CD4-positive, alpha-beta T cell treated with Interleukin-21 for 1 hour (primary cell): ENCODE results near the gene MED13L.

Experiments used
- DNase-seq: peaks from one replicate; pipeline ENCODE4 v3.0.0-alpha.2; 2020

The MED13L gene

DNA sequence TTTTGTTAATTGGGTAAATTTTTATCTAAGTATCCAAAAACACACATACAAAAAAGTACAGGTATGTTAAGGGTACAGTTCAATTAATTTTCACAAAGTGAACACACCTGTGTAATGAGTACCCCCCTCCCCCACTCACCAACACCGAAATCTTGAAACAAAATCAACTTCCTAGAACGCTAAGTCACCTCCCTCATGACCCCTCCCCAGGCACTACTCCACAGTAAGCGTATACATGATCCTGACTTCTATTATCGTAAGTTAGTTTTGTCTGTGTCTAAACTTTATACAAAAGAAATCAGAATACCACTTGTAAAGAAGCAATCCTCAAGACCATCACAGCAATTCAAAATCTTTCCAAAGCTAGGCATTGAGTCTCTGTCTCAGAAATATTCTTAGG is 100.5 kb downstream of the MED13L start:
- DNase-seq = no peak

DNA sequence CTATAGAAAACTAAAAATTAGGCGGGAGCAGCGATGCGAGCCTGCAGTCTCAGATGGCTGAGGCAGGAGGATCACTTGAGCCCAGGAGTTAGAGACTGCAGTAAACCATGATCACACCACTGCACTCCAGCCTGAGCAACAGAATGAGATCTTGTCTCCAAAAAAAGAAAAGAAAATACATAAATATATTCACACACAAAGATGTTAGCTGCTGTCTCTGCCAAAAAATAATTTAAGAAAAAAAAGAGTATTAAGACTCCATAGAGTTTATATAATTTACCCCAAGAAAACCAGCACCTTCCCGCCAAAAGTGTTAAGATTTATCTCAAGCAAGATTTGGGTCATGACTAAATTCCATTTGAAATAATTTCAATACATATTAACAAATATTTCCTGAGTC is 102.6 kb downstream of the MED13L start:
- DNase-seq = no peak

DNA sequence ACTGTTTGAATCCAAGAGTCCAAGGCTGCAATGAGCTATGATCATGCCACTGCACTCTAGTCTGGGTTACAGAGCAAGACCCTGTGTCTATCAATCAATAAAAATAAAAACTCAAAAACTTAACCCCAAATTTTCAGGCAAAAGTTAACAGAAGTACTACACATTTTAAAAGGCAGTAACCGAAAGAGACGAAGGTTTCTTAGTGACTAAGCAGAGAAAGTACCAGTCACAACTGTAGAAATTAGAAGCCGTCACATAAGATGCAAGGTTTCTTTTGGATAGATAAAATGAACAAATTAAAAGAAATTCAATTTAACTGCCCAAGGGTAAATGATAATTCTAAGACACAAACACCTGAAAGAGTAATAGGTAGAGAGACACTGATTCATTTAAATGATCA is 103.5 kb downstream of the MED13L start:
- DNase-seq = no peak

DNA sequence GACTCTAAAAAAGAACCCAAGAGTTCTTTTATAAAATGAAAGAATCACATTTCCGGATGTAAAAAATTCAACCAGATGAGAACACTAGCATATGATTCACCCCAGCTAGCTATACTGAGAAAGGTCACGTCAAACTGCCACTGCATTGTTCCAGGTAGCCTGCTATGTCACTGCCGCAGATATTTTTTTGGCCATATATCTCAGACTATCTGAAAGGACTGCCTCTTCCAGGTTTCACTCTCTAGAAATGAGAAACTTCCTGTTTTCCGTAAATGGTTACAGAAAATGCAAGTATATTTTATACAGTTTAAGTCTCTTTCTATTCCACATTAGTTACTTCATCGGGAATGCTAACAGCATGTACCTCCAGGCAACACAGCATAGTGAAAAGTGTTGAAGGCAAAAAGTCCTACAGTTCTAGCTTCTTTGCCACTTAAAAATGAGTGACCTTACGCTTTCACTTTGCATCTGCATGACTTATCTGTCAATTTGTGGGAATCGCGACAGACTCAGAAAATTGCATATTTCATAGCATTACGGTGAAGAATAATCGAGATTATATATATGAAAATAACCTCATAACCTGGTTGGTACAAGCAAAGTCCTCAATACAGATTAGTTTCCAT is 105.2 kb downstream of the MED13L start:
- no peak for DNase-seq

DNA sequence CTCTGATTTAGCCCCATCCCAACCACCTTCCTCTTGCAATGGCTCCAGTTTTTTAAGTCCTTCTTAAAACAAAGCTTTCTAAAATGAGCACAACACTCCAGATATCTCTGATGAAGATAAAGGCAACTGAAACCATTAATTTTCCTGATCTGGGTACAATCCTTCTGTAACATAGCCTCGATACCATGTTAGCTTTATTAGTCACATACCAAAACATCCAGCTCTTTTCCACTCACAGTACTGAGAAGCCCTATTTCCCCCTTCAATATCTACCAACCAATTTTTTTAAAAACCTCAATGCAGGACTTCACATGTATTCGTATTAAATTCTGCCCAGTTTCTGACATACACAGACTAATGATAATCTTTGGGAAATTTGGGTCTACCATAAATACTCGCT is 105.9 kb downstream of the MED13L start:
- no peak for DNase-seq

DNA sequence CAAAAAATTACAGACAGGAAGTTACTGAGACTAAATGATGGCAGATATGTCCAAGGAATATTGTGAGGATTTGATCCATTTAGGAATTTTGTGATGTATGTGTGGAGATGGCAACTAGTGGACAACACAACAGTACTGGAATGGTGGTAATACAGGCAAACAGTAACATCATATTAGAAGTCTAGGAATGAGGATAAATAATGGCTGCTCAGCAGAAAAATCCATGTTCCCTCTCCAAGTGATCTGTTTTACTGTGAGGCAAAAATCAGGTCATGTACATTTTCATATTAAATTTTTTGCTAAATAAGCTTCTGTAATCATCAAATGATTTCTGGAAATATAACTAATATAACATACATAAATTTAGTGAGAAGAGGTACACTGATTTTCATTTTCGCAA is 108.4 kb downstream of the MED13L start:
- DNase-seq = no peak

DNA sequence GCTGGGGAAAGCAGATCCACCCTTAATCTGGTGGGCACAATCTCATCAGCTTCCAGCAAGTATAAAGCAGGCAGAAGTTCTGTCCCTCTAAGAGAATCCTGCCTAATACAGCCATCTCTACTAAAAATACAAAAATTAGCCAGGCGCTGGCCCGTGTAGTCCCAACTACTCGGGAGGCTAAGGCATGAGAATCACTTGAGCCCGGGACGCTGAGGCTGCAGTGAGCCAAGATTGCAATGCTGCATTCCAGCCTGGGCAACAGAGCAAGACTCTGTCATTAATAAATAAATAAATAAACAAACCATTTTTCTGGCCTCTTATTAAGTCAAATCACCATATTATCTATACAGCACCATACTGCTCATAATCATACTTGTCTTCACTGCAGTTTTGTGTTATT is 111.2 kb downstream of the MED13L start:
- no peak for DNase-seq

DNA sequence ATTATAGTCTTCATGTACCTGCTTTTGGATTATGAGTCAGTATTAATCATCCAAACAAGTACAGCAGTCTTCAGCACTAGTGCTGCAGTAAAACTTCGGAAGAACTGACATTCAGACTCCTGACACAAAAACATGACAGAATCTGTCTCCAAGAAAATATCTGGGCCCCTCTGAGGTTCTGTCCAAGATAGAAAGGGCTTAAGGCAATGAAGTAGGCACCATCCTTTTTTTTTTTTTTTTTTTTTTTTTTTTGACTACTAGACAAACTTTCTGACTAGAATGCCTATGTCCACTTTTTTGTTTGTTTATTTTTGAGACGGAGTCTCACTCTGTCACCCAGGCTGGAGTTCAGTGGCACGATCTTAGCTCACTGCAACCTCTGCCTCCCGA is 112.5 kb downstream of the MED13L start:
- no peak for DNase-seq

DNA sequence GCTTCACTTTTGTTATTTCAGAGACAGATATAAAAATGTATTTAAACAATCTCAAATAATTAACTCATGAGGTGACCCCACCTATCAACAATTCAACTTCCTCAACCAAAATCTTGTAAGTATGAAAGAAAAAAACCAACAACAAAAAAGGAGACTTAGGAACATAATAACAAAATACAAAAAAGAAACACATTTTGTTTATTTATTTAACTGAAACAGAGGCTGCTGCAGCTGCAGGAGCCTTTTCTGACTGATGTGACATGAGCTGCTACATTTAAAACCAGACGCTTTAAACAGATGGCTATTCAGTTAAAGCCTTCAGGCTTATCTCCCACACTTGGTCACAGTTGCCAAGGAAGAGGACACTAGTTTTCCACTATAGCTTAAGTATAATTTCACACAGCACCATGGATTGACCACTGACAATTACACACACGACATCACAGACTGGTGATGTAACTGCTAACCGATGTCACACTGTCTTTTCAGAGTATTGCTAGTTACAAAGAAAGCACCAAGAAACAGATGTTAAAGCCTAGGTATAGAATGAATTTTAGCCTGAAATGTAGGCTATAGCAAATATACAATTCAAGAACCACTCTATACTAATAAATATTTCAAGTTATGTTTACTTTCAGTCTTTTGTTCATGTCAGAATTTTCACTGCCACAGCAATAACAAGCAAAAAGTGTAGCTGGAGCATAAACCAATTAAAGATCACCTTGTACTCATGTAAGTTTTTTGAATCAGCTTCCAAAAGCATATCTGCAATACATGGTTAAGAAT is 113.0 kb downstream of the MED13L start:
- no peak for DNase-seq

DNA sequence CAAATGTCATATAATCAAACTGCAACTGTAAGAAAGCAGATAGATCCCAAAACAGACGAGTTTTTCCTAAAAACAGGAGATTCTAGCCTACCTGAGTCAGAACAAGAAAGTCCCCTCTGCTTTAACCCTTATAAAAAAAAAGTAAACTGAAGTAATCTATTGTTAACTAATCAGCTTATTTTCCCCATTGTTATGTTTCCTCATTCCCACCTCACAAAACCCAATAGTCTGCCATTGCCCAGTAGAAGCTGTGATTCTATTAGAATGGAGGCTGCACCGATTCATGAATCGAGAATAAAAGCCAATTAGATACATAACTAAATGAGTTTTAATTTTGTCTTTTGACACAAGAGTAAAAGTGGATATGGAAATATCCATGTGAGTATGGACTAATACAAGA is 115.4 kb downstream of the MED13L start:
- DNase-seq = no peak

DNA sequence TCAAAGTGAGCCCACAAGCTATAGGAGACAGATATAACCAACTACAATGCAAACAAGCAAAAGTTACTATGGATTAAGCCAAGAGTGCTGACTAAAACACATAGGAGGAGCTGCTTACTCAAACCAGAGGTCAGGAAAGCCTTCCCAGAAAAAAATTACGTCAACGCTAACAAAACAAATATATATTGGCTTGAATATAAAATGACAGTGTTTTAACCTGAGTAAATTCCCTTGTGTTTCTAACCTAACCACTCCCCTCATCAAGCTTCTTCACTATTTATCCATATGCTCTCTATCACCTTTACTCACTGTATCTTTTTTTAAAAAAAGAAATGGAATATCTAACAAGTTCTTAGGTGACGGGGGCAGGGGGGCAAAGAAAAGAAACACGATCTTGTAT is 115.9 kb downstream of the MED13L start:
- DNase-seq = no peak

DNA sequence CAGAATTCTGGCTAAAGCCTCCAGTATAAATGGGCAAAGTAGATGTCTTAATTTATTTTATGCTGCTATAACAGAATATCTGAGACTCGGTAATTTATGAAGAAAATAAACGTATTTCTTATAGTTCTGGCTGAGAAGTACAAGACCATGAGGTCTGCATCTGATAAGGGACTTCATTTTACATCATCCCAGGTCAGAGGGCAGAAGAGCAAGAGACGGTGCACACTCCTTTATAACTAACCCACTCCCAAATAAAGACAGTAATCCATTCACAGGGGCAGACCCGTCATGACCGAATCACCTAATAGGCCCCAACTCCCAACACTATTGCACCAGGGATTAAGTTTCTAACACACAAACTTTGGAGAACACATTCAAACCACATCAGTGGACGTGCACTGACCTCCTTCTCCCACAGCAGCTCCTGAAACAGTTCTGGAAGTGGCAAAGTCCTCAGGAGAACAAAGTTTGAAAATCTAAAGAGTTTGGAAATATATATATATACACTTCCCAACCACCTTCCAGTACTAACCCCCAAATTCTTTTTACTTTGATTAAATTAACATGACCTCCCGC is 116.5 kb downstream of the MED13L start:
- DNase-seq = no peak

DNA sequence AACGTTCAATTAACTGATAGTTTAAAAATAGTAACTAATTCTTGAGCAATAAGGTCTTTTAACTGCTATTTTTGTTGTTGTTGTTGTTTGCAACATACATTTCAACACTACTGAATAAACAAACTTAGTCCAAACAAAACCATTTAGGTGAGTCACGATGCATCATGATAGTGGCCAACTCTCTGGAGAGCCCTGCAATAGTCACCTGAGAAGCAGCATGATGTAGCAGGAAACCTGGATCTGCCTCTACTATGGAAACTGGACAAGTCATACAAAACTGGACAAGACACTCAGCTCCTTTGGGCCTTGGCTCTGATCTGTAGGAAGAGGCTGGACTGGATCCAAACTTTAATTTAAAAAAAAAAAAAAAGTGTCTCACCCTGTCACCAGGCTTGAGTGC is 117.3 kb downstream of the MED13L start:
- no peak for DNase-seq

DNA sequence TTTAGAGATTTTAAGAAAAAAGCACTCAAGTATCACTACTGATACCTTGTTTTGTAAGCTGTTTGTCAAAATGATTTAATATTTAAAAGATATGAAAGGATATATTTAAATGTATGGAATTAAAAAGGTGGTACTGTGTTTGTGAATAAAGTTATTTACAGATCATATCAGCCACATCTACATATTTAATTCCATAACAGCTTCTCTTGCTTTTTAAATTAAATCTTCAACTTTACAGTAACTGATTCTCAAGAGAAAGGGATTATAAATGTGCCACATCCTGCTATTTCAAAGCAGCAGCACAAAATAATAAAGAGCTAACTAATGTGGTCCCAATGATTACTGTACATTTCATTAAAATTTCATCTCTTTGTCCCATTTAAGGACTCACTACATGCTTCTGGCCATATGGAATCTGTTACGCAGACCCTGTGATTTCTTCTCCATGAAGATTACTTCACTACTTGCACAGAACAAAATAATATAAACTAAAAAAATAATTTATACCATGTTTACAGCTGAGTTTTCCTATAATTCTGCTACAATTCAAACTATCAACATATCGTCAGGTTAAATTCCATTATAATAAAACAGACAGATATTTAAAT is 117.8 kb downstream of the MED13L start:
- DNase-seq = no peak

DNA sequence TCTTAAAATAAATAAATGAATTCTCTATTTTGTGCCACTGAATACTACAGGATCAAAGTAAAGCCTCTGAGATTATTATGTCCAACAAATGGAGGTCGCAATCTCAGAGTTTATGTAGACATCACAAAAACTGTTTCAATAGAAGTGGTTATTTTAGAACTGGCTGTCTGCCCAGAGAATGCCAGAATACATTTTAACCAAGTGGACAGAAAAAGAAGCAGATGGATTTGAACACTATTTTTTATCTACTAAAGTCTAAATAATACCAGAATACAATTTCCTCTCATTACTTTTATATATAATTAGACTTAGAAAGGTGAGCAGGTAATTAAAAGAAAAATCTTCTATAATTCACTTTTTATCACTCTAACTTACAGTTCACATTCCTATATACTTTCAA is 118.3 kb downstream of the MED13L start:
- no peak for DNase-seq

DNA sequence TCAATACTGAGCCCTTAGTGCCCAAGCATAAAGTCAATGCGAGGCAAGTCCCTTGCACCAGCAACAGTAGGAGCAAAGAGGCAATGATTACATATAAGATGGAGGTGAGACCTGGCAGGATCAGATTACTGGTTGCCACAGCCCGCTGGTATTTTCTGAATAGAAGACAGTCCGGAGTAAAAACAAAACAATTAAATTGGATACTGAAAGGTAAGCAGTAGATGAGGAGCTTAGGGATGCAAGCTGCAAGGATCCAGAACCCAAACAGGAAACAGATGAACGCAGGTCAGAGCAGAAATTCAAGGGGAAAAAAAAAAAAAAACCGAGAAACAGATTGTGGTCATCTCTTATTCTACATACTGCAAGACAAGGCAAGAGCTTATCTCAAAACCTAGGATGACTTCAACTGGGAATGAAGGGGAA is 119.6 kb downstream of the MED13L start:
- DNase-seq = no peak

DNA sequence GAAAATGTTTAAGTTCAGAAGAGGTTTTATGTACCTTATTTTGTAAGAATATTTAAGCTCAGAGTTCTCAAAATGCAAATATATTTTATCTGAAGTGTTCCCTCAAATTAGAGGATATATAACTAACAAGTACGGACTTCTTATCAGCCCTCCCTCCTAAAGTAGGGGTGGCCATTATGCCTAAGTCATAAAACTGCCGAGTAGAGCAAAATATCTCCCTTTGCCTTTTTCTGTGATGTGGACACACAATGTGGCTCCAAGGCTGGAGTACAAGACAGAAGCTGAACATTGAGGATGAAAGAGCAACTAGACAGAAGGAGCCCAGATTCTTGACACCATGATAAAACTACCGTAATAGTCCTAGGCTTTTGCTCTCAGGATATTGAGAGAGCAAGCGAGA is 120.9 kb downstream of the MED13L start:
- DNase-seq = no peak

DNA sequence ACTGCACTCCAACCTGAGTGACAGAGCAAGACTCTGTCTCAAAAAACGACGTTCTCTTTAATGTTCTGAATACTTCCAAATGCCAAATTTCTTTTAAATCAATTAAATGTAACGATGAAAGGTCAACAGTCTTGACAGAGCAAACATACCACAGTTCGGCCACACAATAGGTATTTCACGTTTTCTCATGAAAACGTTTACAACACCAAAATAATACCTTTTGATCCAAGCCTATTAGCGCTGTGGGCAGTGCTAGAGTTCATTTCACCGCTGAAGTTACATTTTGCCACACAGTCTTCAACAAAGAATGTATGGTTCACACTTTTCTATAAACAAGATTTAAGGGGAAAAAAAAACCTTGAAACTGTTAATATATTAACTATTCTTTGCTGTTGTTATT is 122.1 kb downstream of the MED13L start:
- DNase-seq = no peak

DNA sequence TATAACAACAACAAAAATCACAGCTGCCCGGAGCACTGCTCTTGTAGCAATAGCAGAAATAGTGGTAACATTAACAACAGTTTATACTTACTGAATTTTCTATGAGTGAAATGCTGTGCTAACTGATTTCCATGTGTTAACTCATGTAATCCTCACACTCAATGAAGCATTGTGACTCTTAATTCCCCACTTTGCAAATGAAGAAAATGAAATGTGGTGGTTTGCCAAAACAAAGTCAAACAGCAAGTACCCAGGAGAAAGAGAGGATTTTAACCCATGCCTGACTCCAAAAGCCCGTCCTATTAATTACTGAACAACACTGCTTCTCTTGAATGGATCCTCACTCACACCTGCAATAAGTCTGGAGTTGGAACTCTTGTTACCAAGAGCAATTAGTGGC is 123.5 kb downstream of the MED13L start:
- no peak for DNase-seq

DNA sequence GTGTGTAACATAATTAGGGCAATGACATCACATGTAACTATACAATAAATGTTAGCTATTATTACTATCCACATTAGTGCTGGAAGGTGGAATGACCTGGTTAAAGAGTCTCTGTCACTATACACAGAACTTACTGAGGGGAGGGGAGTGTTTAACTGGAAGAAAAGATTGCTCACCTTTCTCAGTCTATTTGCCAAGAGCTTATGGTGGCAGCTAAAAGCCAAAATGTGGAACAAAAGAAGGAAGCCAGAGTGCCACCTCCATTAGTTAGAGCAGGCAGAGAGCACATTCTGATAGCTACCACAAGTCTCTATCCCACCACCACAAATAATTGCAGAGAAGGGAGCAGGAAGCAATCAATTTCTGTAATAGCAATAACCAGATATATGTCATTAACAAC is 124.4 kb downstream of the MED13L start:
- DNase-seq = no peak

DNA sequence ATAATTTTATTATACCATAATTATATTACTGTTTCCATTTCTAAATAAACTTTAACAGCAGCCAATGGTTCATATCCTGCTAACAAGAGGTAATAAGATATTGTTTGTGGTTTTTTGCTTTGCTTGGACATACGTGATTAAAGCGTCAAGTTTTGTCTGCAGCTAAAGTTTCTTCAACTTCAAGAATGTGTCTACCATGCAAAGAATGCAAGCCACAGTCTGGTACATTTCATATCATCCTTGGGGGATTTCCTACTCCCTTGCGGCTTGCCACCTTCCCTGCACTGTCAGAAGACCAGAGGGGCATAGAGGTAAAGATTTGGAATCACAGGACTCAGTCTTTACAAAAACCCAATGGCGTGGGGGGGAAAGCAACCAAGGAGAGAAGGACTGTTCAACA is 125.2 kb downstream of the MED13L start:
- no peak for DNase-seq

DNA sequence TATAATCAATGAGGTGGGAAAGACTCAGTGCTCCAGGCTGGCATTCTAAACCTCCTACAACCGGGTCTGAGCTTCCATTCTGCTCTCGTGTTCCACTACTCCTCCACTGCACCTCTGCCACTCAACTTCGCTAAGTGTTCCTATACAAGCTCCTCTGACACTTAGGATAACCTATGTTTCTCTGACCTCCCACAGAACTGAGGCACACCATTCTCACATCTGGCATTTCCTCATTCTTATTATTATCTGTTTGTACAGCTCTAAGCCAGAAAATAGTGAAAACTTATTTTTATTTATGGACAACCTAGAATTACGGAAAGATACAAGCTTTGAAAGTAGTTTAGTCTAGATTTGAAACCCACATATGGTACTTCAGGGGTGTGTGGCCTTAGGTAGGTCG is 127.0 kb downstream of the MED13L start:
- DNase-seq = no peak

DNA sequence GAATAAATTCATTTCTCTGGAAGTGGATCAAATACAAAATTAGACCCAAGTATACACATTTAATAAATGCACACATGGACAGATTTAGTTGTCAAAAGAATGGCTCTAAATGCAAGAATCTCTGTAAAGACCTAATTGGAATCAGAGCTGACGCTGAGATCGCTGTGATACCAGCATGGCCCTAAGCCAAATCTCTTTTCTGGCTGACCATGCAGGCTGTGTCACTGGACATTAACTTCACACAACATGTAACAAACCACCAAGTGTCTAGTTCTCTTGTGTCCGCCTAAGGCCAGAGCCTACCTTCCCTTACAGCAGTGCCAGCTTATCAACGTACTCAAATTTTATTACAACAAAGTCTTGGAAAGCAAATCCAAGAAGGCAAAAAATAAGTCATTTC is 127.5 kb downstream of the MED13L start:
- no peak for DNase-seq

DNA sequence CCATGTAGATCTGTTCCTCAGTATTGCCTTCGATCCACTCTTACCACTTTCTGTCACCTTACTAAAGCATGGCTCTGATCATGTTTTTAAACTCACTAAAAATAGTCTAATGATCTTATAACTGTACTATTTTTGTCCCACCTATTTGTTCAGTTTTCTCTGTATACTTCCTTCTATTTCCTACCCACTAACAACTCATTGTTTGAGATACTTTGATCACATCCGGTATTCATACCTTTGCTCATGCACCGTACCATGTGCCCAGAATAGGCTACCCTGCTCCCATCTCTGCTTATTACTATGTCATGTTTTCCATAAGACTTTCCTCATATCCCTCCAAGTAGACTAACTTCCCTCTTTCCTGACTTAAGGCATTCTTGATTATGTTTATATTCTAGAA is 128.6 kb downstream of the MED13L start:
- DNase-seq = no peak
